Measurements from ENCODE around the gene CCDC195. TPM values are rescaled to one million over a fixed set of nuclear protein-coding genes. Genes with fewer than 3 reads are reported as not detected.

Gene CCDC195
- total RNA-seq, 1 donor from 2014 or later: not detected

Other genes with a start within 250 kb of the CCDC195 start
- 74.5 TPM for gene CUL3, start 131.0 kb downstream of the CCDC195 start, total RNA-seq